SK-N-MC (cell line): ENCODE data around the gene CUEDC2.

Source experiments
- EZH2 ChIP-seq: fragments of 200-600 bp; sonication (generic); IDR thresholded peaks from one replicate; pipeline ENCODE4 v1.6.1; 2017; ENCODE audit warnings: antibody characterized with exemption
- FOXP2 ChIP-seq: optimal IDR thresholded peaks from 2 replicates; pipeline ENCODE3; 2011; ENCODE audit warnings: mild to moderate bottlenecking, moderate library complexity; ENCODE audit not compliant: insufficient read depth; ENCODE audit errors: extremely low read length, control extremely low read depth
- POLR2AphosphoS5 ChIP-seq: IDR thresholded peaks from 2 replicates; pipeline ENCODE4 v1.6.1; 2012; ENCODE audit warnings: mild to moderate bottlenecking, low read depth, low read length, borderline replicate concordance

GRCh38 chr10:102411341-102412255, 20.8 kb downstream of the CUEDC2 start:
- TF ChIP-seq POLR2AphosphoS5: no peak
- TF ChIP-seq EZH2: no peak
- TF ChIP-seq FOXP2: no peak
